ENCODE measurements around the gene SPIRE2. TPM values are rescaled to one million over a fixed set of nuclear protein-coding genes. Genes with fewer than 3 reads are reported as not detected.

The SPIRE2 gene
- total RNA-seq, 2 donors from 2014 or later = 0.90 to 1.8 TPM

DNA sequence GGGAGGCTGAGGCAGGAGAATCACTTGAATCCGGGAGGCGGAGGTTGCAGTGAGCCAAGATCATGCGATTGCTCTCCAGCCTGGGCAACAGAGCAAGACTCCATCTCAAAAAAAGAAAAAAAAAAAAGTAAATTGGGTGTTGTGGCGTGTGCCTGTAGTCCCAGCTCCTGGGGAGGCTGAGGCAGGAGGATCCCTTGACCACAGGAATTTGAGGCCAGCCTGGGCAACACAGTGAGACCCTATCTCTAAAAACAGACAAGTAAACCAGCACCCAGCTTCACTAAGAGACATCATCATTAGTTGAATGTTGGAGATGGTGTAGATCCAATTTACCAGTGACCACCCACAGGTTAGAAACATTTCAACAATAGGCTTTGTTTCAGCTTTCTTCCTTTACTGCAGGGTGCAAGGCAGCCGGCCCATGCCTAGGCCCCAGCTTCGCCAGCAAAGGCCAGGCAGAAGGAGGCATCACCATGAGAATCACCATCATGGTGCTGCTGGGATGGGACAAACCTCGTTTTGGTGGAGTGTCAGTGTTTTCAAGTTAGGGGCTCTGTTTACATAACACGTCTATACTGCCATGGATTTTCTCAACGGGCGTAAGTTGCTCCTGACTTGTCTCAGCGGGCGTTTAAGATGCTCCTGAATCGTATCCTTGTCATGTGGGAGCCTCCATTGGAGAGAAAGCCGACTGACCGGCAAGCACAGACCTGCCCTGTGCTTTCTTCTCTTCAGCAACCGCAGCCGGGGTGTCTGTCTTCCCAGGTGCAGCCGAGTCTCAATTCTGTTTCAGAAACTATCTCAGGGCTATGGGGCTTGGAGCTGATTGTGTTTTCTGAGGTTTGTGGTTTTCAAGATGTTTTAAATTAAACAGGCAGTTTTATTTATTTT lies 52.4 kb downstream of the SPIRE2 start:
- Histone ChIP-seq H3K27ac (no peak overlapping the region), H3K4me1 (no peaks in the 10 kb centered on the region)
- no peak for DNase-seq (ENCODE audit: low spot score)

DNA sequence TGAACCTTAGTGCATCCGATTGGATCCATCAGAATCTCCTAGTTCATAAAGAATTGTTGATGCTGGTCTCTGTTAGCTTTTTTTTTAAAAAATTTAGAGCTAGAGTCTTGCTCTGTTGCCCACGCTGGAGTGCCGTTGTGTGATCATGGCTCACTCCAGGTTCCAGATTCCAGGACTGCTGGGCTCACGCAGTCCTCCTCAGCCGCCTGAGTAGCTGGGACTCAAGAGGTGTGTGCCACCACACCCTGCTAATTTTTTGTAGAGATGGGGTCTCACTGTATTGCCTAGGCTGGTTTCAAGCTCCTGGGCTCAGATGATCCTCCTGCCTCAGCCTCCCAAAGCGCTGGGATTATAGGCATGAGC lies 53.1 kb downstream of the SPIRE2 start:
- Histone ChIP-seq H3K4me3 (no peak overlapping the region), H3K4me1 (no peaks in the 10 kb centered on the region), H3K27ac (no peak overlapping the region), H3K27me3 (no peaks in the 10 kb centered on the region), H3K9me3 (no peaks in the 10 kb centered on the region), H3K36me3 (peaks cover 61% of the 10 kb centered on the region)
- DNase-seq (ENCODE audit: low spot score) = no peak
- TF ChIP-seq, protein P1, sequence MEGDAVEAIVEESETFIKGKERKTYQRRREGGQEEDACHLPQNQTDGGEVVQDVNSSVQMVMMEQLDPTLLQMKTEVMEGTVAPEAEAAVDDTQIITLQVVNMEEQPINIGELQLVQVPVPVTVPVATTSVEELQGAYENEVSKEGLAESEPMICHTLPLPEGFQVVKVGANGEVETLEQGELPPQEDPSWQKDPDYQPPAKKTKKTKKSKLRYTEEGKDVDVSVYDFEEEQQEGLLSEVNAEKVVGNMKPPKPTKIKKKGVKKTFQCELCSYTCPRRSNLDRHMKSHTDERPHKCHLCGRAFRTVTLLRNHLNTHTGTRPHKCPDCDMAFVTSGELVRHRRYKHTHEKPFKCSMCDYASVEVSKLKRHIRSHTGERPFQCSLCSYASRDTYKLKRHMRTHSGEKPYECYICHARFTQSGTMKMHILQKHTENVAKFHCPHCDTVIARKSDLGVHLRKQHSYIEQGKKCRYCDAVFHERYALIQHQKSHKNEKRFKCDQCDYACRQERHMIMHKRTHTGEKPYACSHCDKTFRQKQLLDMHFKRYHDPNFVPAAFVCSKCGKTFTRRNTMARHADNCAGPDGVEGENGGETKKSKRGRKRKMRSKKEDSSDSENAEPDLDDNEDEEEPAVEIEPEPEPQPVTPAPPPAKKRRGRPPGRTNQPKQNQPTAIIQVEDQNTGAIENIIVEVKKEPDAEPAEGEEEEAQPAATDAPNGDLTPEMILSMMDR (IDR thresholded peaks at IDR 0.05) = no peak

More for the DNA sequence above, 52.4 kb downstream of the SPIRE2 start:
- no peak overlapping the region for H3K4me3 ChIP-seq
- H3K9me3 ChIP-seq = no peaks in the 10 kb centered on the region
- no peaks in the 10 kb centered on the region for H3K27me3 ChIP-seq
- TF ChIP-seq, protein P1 (IDR thresholded peaks at IDR 0.05) = no peak
- H3K36me3 ChIP-seq = peaks cover 55% of the 10 kb centered on the region

DNA sequence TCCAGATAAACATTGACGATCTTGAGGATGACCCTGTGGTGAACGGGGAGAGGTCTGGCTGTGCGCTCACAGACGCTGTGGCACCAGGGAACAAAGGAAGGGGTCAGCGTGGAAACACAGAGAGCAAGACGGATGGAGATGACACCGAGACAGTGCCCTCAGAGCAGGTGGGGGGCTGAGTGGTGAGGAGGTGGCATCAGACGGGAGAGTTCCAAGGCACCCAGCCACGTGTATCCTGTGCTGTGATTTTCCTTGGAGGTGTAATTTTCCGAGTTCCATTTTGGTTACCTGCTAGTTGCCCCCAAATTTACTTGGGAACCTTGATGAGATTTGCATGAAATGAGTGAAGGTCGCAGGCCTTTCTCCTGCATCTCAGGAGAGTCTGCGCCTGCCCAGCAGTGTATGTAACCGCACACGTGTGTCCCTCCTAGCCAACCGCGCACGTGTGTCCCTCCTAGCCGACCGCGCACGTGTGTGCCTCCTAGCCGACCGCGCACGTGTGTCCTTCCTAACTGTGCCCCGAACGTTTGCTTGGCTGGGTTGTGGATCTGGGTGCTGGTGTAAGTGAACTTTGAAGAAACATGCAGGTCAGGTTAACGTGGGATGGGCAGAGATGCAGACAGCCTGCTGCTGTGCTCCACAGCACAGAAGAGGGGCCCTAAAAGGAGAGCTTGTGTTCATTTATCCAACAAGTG lies 55.2 kb downstream of the SPIRE2 start:
- TF ChIP-seq, protein P1 (IDR thresholded peaks at IDR 0.05) = no peak
- DNase-seq (ENCODE audit: low spot score) = no peak
- H3K9me3 ChIP-seq = no peaks in the 10 kb centered on the region
- H3K27me3 ChIP-seq = no peaks in the 10 kb centered on the region
- no peak overlapping the region for H3K4me3 ChIP-seq
- H3K27ac ChIP-seq = no peak overlapping the region
- H3K36me3 ChIP-seq = peaks cover 81% of the 10 kb centered on the region
- H3K4me1 ChIP-seq = no peaks in the 10 kb centered on the region

DNA sequence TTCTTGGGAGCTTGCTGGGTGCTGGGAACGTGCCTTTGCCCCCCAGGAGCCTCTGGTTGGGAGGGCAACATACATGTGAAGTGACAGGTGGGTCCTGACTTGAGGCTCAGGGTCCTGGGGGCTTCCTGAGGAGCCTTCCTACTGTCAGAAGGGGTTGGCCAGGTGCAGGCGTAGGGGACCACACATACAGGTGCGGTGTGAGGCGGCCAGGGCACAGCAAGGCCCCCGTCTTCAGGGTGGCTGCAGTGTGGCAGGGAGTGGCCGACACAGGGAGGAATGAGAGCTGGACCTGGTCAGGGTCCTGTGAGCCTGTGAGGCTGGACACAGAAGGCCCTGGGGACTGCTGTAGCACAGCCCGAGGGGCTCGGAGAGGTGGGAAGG lies 55.8 kb downstream of the SPIRE2 start:
- no peak for DNase-seq (ENCODE audit: low spot score)
- H3K36me3 ChIP-seq = peaks cover 79% of the 10 kb centered on the region
- no peaks in the 10 kb centered on the region for H3K27me3 ChIP-seq
- no peak overlapping the region for H3K4me3 ChIP-seq
- TF ChIP-seq, protein P1 (IDR thresholded peaks at IDR 0.05) = no peak
- no peak overlapping the region for H3K27ac ChIP-seq
- H3K9me3 ChIP-seq = no peaks in the 10 kb centered on the region
- H3K4me1 ChIP-seq = no peaks in the 10 kb centered on the region

DNA sequence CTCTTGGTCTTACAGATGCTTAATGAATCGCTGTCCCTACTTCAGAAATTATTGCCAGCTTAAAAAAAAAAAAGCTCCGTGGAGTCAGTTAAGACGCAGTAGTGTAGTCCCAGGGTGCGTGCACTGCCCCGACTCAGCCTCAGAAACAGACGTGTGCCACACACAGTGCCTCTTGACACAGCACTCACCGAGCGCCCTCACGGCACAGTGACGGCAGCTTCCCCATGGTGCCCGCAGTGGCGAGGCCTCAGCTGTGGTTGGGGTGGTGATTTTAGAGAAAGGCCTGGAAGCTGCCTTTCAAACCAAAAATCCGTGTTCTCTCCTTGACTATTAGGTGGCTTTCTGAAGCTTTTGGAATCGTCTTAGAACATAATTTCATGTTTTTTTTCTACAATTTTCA lies 59.0 kb downstream of the SPIRE2 start:
- DNase-seq (ENCODE audit: low spot score) = no peak
- Histone ChIP-seq H3K4me3 (no peak overlapping the region), H3K36me3 (peaks cover 90% of the 10 kb centered on the region), H3K4me1 (no peaks in the 10 kb centered on the region), H3K9me3 (no peaks in the 10 kb centered on the region), H3K27ac (no peak overlapping the region), H3K27me3 (no peaks in the 10 kb centered on the region)
- TF ChIP-seq, protein P1 (IDR thresholded peaks at IDR 0.05) = no peak

Data from right atrium auricular region (tissue), 2 donors.